Activated CD8-positive, alpha-beta T cell treated with anti-CD3 and anti-CD28 coated beads for 36 hours (primary cell): ENCODE results near the gene WFDC1. TPM values are rescaled to one million over a fixed set of nuclear protein-coding genes. Genes with fewer than 3 reads are reported as not detected.

Experiments used
- ATAC-seq: fragments of 200-7000 bp; cut with Tn5 transposase; one replicate; pipeline ENCODE4 v1.10.0; 2021; ENCODE audit warnings: mild to moderate bottlenecking, moderate library complexity
- CTCF ChIA-PET: fragments of 350-600 bp; sonication (Branson Sonifier 250); formaldehyde crosslinking; loops from one replicate; lab custom pipeline; 2021; ENCODE audit warnings: antibody characterized with exemption; lab: Charles Lee
- POLR2A ChIA-PET: fragments of 350-600 bp; sonication (Branson Sonifier 250); formaldehyde crosslinking; loops from one replicate; lab custom pipeline; 2021; ENCODE audit warnings: antibody characterized with exemption; lab: Charles Lee
- DNase-seq: peaks from one replicate; pipeline ENCODE4 v3.0.0-alpha.2; 2020
- H3K27ac Mint-ChIP-seq: one replicate; pipeline ENCODE4 v1.8.0; 2021; ENCODE audit warnings: mild to moderate bottlenecking, mixed read lengths
- H3K27me3 Mint-ChIP-seq: one replicate; pipeline ENCODE4 v1.8.0; 2021; ENCODE audit warnings: mixed read lengths
- H3K36me3 Mint-ChIP-seq: one replicate; pipeline ENCODE4 v1.8.0; 2021; ENCODE audit warnings: low read depth, mixed read lengths
- H3K4me1 Mint-ChIP-seq: one replicate; pipeline ENCODE4 v1.8.0; 2021; ENCODE audit warnings: low read depth, mixed read lengths
- H3K4me3 Mint-ChIP-seq: one replicate; pipeline ENCODE4 v1.8.0; 2021; ENCODE audit warnings: mild to moderate bottlenecking, moderate library complexity, mixed read lengths
- H3K9me3 Mint-ChIP-seq: one replicate; pipeline ENCODE4 v1.8.0; 2021; ENCODE audit warnings: mixed read lengths
- intact Hi-C: fragments of 100-400 bp; cut with micrococcal nuclease; formaldehyde crosslinking; loops from one replicate; pipeline ENCODE4 v1.10.0; 2022
- total RNA-seq, 2 experiments: library from RNA; stranded (reverse); gene quantifications; one replicate each; pipeline ENCODE4 v1.2.3, GENCODE V29; 2021
- TF ChIP-seq, protein P1 (sequence below): fragments of 200-600 bp; IDR thresholded peaks from one replicate; pipeline ENCODE4 v1.8.0; 2022; ENCODE audit warnings: antibody characterized with exemption, mild to moderate bottlenecking

WFDC1 gene
- total RNA-seq, 2 experiments from 2014 or later: not detected

DNA sequence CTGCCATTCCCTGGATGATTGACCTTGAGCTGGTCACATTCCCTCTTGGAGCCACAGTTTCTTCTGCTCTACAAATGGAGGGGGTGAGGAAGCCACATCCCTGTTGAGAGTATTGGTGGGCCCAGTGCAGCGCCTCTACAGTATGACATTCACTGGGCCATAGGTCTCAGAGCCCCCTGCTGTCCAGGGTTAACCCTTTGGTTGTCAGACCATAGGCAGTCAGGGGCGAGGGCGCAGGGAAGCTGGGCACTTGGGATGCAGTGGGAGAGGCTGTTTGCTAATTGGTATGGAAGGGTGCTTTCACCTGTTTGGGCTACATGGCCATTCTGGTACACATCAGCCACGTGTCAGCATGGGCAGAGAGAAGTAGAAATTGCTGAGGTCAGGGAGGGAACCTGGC, 27.3 kb upstream of the WFDC1 start:
- intact Hi-C loops: no loop called here
- TF ChIP-seq, protein P1, sequence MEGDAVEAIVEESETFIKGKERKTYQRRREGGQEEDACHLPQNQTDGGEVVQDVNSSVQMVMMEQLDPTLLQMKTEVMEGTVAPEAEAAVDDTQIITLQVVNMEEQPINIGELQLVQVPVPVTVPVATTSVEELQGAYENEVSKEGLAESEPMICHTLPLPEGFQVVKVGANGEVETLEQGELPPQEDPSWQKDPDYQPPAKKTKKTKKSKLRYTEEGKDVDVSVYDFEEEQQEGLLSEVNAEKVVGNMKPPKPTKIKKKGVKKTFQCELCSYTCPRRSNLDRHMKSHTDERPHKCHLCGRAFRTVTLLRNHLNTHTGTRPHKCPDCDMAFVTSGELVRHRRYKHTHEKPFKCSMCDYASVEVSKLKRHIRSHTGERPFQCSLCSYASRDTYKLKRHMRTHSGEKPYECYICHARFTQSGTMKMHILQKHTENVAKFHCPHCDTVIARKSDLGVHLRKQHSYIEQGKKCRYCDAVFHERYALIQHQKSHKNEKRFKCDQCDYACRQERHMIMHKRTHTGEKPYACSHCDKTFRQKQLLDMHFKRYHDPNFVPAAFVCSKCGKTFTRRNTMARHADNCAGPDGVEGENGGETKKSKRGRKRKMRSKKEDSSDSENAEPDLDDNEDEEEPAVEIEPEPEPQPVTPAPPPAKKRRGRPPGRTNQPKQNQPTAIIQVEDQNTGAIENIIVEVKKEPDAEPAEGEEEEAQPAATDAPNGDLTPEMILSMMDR: no peak

DNA sequence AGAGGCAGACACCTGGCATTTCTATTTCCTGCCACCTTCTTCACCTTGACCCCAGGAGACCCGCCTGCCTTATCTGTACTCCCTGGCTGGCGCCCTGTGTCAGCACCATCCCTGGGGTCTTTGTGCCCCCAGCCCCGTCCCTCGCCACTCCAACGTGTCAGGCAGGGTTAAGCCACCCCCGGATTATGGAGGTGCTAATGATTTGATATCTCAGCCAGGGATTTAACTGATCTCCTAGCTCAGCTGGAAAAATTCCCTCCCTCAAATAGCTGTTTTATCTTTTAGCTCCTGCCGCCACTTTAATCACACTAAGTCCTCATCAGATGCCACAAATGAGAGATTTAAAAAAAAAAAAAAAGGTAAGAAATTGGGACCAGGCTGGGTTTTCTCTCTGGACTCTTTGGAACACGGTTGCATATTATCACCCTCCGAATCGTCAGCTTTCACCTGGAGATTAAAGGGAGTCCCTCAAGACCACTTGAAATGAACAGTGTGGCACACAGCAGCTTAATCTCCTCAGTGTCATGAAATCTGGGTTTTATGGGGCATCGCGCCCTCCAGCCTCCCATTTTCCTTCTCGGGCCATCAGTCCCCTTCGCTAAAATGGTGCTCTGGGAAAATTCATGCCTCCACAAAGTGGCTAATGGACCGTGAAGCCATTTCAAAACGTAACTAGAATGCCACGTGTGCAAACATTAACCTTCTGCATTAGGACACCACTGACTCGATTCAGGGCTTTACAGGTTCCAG, 26.2 kb upstream of the WFDC1 start:
- TF ChIP-seq, protein P1: no peak
- no peak for ATAC-seq
- ChIA-PET CTCF (interaction anchor here (0.6 to 1.2 kb wide), 3 partner anchors 8 to 620 kb away, joined by 3 to 4 read pairs (median 3); no protein-coding TSS in a partner anchor), POLR2A (no interaction called here)
- Mint-ChIP-seq H3K4me3 (no peak overlapping the region), H3K36me3 (no peaks in the 10 kb centered on the region), H3K27ac (no peak overlapping the region), H3K4me1 (no peaks in the 10 kb centered on the region), H3K27me3 (peaks cover 2% of the 10 kb centered on the region), H3K9me3 (no peaks in the 10 kb centered on the region)
- no peak for DNase-seq
- intact Hi-C loops: no loop called here

More for the DNA sequence above, 27.3 kb upstream of the WFDC1 start:
- Mint-ChIP-seq H3K9me3 (no peaks in the 10 kb centered on the region), H3K4me1 (no peaks in the 10 kb centered on the region), H3K4me3 (no peak overlapping the region), H3K36me3 (no peaks in the 10 kb centered on the region), H3K27ac (no peak overlapping the region), H3K27me3 (peaks cover 2% of the 10 kb centered on the region)
- no peak for ATAC-seq
- CTCF ChIA-PET: interaction anchor here (0.9 to 1.2 kb wide), 3 partner anchors 9 to 41 kb away, joined by 3 to 5 read pairs (median 4); no protein-coding TSS in a partner anchor
- POLR2A ChIA-PET: no interaction called here
- no peak for DNase-seq

DNA sequence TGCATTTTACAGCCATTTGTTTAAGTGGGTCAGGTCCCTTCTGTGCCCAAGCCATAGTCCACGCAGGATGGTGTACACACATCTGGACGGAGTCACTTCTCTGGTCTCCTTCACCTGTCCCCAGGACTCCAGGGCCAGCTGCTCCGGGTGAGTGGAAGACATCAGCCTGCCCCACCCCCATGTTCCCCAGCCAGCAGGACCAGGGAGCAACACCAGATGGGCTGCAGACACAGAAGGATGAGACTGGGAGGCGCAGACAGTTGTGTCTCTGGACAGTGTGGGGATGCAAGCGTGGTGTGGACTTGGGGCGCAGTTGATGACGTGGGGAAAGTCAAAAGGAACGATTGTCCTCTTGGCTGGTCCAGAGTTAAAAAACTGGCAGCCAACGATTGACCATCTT, 24.6 kb upstream of the WFDC1 start:
- Mint-ChIP-seq H3K27ac (no peak overlapping the region), H3K4me1 (no peaks in the 10 kb centered on the region), H3K9me3 (no peaks in the 10 kb centered on the region), H3K4me3 (no peak overlapping the region), H3K36me3 (no peaks in the 10 kb centered on the region), H3K27me3 (peaks cover 2% of the 10 kb centered on the region)
- ATAC-seq (no peak), DNase-seq (no peak)
- TF ChIP-seq, protein P1: no peak
- intact Hi-C loops: no loop called here
- POLR2A ChIA-PET: no interaction called here
- CTCF ChIA-PET: no interaction called here

DNA sequence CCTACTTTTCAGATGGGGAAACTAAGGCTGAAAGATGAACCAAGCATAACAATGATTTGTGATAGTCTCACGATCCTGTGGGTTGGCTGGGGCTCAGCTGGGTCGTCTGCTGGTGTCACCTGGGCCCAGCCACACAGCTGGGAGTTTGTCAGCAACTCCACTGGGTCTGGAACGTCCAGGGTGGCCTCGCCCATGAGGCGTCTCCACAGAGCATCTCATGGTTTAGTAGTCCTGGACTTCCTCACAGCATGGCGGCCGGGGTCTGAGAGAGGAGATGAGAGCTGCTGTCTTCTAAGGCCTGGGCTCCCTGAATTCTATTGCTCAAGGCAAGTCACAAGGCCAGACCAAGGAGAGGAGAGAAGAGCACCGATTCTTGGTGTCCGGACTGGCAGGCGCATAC, 24.1 kb upstream of the WFDC1 start:
- H3K4me1 Mint-ChIP-seq: no peaks in the 10 kb centered on the region
- H3K27ac Mint-ChIP-seq: no peak overlapping the region
- peaks cover 2% of the 10 kb centered on the region for H3K27me3 Mint-ChIP-seq
- no peak for DNase-seq
- ChIA-PET CTCF (no interaction called here), POLR2A (no interaction called here)
- no peaks in the 10 kb centered on the region for H3K9me3 Mint-ChIP-seq
- H3K4me3 Mint-ChIP-seq: no peak overlapping the region
- intact Hi-C loops: no loop called here
- ATAC-seq: no peak
- no peaks in the 10 kb centered on the region for H3K36me3 Mint-ChIP-seq
- TF ChIP-seq, protein P1: no peak

DNA sequence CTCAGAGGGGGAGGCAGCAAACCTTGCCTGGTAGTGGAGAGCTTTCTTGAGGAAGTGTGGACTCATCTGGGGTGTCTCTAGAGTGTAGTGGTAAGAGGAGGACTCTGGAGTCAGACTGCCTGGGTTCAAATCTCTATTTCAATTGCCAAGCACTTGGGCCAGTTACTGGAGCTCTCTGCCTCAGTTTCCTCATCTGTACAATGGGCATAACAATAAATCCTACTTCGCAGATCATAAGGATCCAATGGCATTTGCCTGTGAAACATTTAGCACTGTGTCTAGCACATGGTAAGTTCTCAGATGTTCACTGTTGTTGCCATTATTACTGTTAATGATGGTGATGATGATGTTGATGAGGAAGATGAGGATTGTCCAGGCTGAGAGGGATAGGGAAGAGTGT, 23.6 kb upstream of the WFDC1 start:
- peaks cover 5% of the 10 kb centered on the region for H3K27me3 Mint-ChIP-seq
- no peak for ATAC-seq
- H3K4me1 Mint-ChIP-seq: no peaks in the 10 kb centered on the region
- TF ChIP-seq, protein P1: no peak
- H3K27ac Mint-ChIP-seq: no peak overlapping the region
- no peak overlapping the region for H3K4me3 Mint-ChIP-seq
- POLR2A ChIA-PET: no interaction called here
- no peaks in the 10 kb centered on the region for H3K36me3 Mint-ChIP-seq
- H3K9me3 Mint-ChIP-seq: no peaks in the 10 kb centered on the region
- intact Hi-C loops: no loop called here
- DNase-seq: no peak
- CTCF ChIA-PET: no interaction called here
